ENCODE measurements around the gene SMAD6. TPM values are rescaled to one million over a fixed set of nuclear protein-coding genes. Genes with fewer than 3 reads are reported as not detected.
"Not testable (repeated sequence)": the region's sequence is repeated elsewhere in the genome, so short reads cannot be mapped to it uniquely, and the experiment has no call there.

SMAD6 gene
- total RNA-seq, 1 experiment from 2014 or later = 6.6 TPM

DNA sequence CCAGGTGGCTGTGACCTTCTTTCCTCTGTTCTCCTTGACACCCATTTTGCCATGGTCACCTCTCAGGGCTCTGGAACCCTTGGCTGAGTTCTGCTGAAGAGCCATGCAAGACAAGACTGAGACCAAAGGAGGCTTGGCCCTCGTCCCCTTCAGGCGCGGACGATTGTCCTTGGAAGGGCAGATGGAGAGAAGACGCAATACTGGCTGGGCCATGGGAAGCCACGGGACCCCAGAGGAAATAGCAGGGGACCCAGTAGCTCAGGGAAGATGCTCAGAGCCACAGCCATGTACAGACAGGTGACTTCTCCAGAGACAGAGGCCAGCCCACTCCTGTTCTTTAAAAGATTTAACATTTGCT lies 125.6 kb downstream of the SMAD6 start:
- CTCF ChIA-PET = no interaction called here
- H3K27ac ChIP-seq (ENCODE audit: low read depth, low read length) = no peak overlapping the region
- no peak for DNase-seq (ENCODE audit: low read depth, low spot score)

DNA sequence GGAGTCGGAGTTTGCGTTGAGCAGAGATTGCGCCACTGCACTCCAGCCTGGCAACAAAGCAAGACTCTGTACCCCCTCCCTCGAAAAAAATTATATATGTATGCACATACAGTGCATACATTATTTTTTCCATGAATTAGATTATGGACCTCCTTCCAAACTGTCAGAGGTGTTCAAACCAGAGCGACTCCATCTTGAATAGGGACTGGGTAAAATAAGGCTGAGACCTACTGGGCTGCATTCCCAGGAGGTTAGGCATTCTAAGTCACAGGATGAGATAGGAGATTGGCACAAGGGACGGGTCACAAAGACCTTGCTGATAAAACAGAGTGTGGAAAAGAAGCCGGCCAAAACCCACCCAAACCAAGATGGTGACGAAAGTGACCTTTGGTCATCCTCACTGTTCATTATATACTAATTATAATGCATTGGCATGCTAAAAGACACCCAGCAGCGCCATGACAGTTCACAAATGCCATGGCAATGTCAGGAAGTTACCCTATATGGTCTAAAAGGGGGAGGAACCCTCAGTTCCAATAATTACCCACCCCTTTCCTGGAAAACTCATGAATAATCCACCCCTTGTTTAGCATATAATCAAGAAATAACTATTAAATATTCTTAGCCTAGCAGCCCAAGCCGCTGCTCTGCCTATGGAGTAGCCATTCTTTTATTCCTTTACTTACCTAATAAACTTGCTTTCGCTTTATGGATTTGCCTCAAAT lies 126.9 kb downstream of the SMAD6 start:
- H3K9ac ChIP-seq (ENCODE audit: low read length); H3K36me3 ChIP-seq (ENCODE audit: control insufficient read depth in 1 of 2, insufficient read depth in 2 of 2, low read length in 2 of 2); H3K9me3 ChIP-seq (ENCODE audit: control insufficient read depth in 1 of 2, insufficient read depth in 1 of 2, low read depth in 1 of 2, low read length in 2 of 2); CTCF ChIA-PET; H3K4me2 ChIP-seq (ENCODE audit: low read length); RAD21 ChIA-PET (ENCODE audit: low non-redundant PET in 1 of 2, low total read pairs in 2 of 2, uncharacterized antibody in 2 of 2, unreplicated experiment in 2 of 2); POLR2A ChIA-PET; H3K9me2 ChIP-seq (ENCODE audit: insufficient read depth); intact Hi-C loops (cut with micrococcal nuclease); H3K27me3 ChIP-seq (ENCODE audit: insufficient read depth, low read length); ATAC-seq; DNase-seq (ENCODE audit: low read depth, low spot score); H3K79me2 ChIP-seq (ENCODE audit: insufficient read depth, low read length); H4K20me1 ChIP-seq (ENCODE audit: insufficient read depth); BruUV-seq (replicated peaks); H3K4me3 ChIP-seq (replicated peaks in 1 of 2; ENCODE audit: low read depth in 1 of 2, low read length in 2 of 2); H2AFZ ChIP-seq (ENCODE audit: low read depth, low read length, poor library complexity, severe bottlenecking); H3K27ac ChIP-seq (ENCODE audit: low read depth, low read length): not testable (repeated sequence)
- H3K4me1 ChIP-seq (ENCODE audit: control insufficient read depth in 1 of 2, insufficient read depth in 2 of 2, low read length in 2 of 2) = peaks cover 0 to 17% of the 10 kb centered on the region in 2 experiments; a peak in 1 of 4 replicates

More for the DNA sequence above, 125.6 kb downstream of the SMAD6 start:
- Histone ChIP-seq H4K20me1 (ENCODE audit: insufficient read depth) (no peaks in the 10 kb centered on the region), H3K36me3 (ENCODE audit: control insufficient read depth in 1 of 2, insufficient read depth in 2 of 2, low read length in 2 of 2) (no peaks in the 10 kb centered on the region), H3K9me3 (ENCODE audit: control insufficient read depth in 1 of 2, insufficient read depth in 1 of 2, low read depth in 1 of 2, low read length in 2 of 2) (no peaks in the 10 kb centered on the region), H3K9me2 (ENCODE audit: insufficient read depth) (no peaks in the 10 kb centered on the region), H2AFZ (ENCODE audit: low read depth, low read length, poor library complexity, severe bottlenecking) (no peak overlapping the region), H3K27me3 (ENCODE audit: insufficient read depth, low read length) (no peaks in the 10 kb centered on the region), H3K4me1 (ENCODE audit: control insufficient read depth in 1 of 2, insufficient read depth in 2 of 2, low read length in 2 of 2) (peaks cover 0 to 17% of the 10 kb centered on the region in 2 experiments; a peak in 1 of 4 replicates), H3K9ac (ENCODE audit: low read length) (no peak overlapping the region), H3K4me3 (replicated peaks in 1 of 2; ENCODE audit: low read depth in 1 of 2, low read length in 2 of 2) (no peak overlapping the region), H3K79me2 (ENCODE audit: insufficient read depth, low read length) (no peaks in the 10 kb centered on the region), H3K4me2 (ENCODE audit: low read length) (no peak overlapping the region)
- TF ChIP-seq CBX3 (IDR thresholded peaks at IDR 0.05; ENCODE audit: low read depth) = no peak
- RAD21 ChIA-PET (ENCODE audit: low non-redundant PET in 1 of 2, low total read pairs in 2 of 2, uncharacterized antibody in 2 of 2, unreplicated experiment in 2 of 2) = no interaction called here
- no peak for ATAC-seq
- POLR2A ChIA-PET = no interaction called here
- intact Hi-C loops (cut with micrococcal nuclease) = no loop called here
- BruUV-seq (replicated peaks) = no TSS peak

Measured in HCT116 (cell line).